ENCODE measurements around the gene TGOLN2.

The TGOLN2 gene

GRCh38 chr2:85327822-85328617 lies at the start of gene TGOLN2:
Gene TGOLN2, minus strand, starts transcription at chr2:85327989. Its CDS starts 27 bp downstream, at chr2:85327962.
- DNase-seq (ENCODE audit: low read depth): peak; percentile 84
- peak within 1 kb of the TSS; percentile 70 for H3K4me3 ChIP-seq (ENCODE audit: control insufficient read depth, low read depth, low read length)
- TF ChIP-seq CTCF (conservative IDR thresholded peaks at IDR 0.05; ENCODE audit: control insufficient read depth, insufficient read depth, low read depth, low read length): no peak

- DNase-seq (ENCODE audit: low read depth): no peak
- TF ChIP-seq CTCF (conservative IDR thresholded peaks at IDR 0.05; ENCODE audit: control insufficient read depth, insufficient read depth, low read depth, low read length): no peak
- H3K4me3 ChIP-seq (ENCODE audit: control insufficient read depth, low read depth, low read length): no peak overlapping the region
Observed at GRCh38 chr2:85377083-85377482, 49.3 kb upstream of the TGOLN2 start.

- DNase-seq (ENCODE audit: low read depth): no peak
- no peak for TF ChIP-seq CTCF (conservative IDR thresholded peaks at IDR 0.05; ENCODE audit: control insufficient read depth, insufficient read depth, low read depth, low read length)
- H3K4me3 ChIP-seq (ENCODE audit: control insufficient read depth, low read depth, low read length): no peak overlapping the region
Observed at GRCh38 chr2:85376291-85377065, 48.7 kb upstream of the TGOLN2 start.

GRCh38 chr2:85371045-85371444 lies 43.3 kb upstream of the TGOLN2 start:
- no peak for TF ChIP-seq CTCF (conservative IDR thresholded peaks at IDR 0.05; ENCODE audit: control insufficient read depth, insufficient read depth, low read depth, low read length)
- H3K4me3 ChIP-seq (ENCODE audit: control insufficient read depth, low read depth, low read length): no peak overlapping the region
- no peak for DNase-seq (ENCODE audit: low read depth)

GRCh38 chr2:85369500-85369899 lies 41.7 kb upstream of the TGOLN2 start:
- TF ChIP-seq CTCF (conservative IDR thresholded peaks at IDR 0.05; ENCODE audit: control insufficient read depth, insufficient read depth, low read depth, low read length): no peak
- no peak for DNase-seq (ENCODE audit: low read depth)
- no peak overlapping the region for H3K4me3 ChIP-seq (ENCODE audit: control insufficient read depth, low read depth, low read length)

- no peak for TF ChIP-seq CTCF (conservative IDR thresholded peaks at IDR 0.05; ENCODE audit: control insufficient read depth, insufficient read depth, low read depth, low read length)
- no peak overlapping the region for H3K4me3 ChIP-seq (ENCODE audit: control insufficient read depth, low read depth, low read length)
Observed at GRCh38 chr2:85368921-85369320, 41.1 kb upstream of the TGOLN2 start.

More at GRCh38 chr2:85368921-85369320, 41.1 kb upstream of the TGOLN2 start:
- peak; percentile 31 for DNase-seq (ENCODE audit: low read depth)
